HT1080 (cell line): Measurements from ENCODE around the gene TACSTD2. TPM values are rescaled to one million over a fixed set of nuclear protein-coding genes. Genes with fewer than 3 reads are reported as not detected.
"Not testable (repeated sequence)": the region's sequence is repeated elsewhere in the genome, so short reads cannot be mapped to it uniquely, and the experiment has no call there.

Experiments
- DNase-seq: peaks from one replicate; pipeline ENCODE4 v3.0.0-alpha.2; 2015; ENCODE audit warnings: low read depth
- total RNA-seq: library from RNA; depleted of rRNA; stranded (reverse); fragments of >200 nt; shearing (Covaris generic); gene quantifications from 2 replicates; pipeline ENCODE4 v1.2.3, GENCODE V29; 2014

The TACSTD2 gene
- total RNA-seq, 1 experiment from 2014 or later, result not detected

- no peak for DNase-seq
These were observed 8.7 kb downstream of the TACSTD2 start for GRCh38 chr1:58568271-58568860.

GRCh38 chr1:58566339-58566738 lies 10.7 kb downstream of the TACSTD2 start:
- DNase-seq, result no peak

GRCh38 chr1:58563715-58564114 lies 13.3 kb downstream of the TACSTD2 start:
- DNase-seq, result not testable (repeated sequence)

- no peak for DNase-seq
These were observed 15.4 kb downstream of the TACSTD2 start for GRCh38 chr1:58561633-58562032.

- no peak for DNase-seq
These were observed 21.7 kb downstream of the TACSTD2 start for GRCh38 chr1:58555393-58555792.

- no peak for DNase-seq
These were observed 25.6 kb downstream of the TACSTD2 start for GRCh38 chr1:58551186-58552140.

GRCh38 chr1:58549291-58549690 lies 27.8 kb downstream of the TACSTD2 start:
- DNase-seq, result not testable (repeated sequence)

- DNase-seq, result no peak
These were observed 28.7 kb downstream of the TACSTD2 start for GRCh38 chr1:58548371-58548770.

- peak; percentile 98 for DNase-seq
These were observed 30.3 kb downstream of the TACSTD2 start, which contains the start of gene OMA1 for GRCh38 chr1:58546520-58547308. OMA1 (minus strand) TSS chr1:58546726; CDS start chr1:58539294, 7,432 bp downstream.

GRCh38 chr1:58545591-58546519 lies 31.2 kb downstream of the TACSTD2 start:
- DNase-seq, result peak; percentile 50

GRCh38 chr1:58543260-58543659 lies 33.8 kb downstream of the TACSTD2 start:
- no peak for DNase-seq

- DNase-seq, result no peak
These were observed 37.5 kb downstream of the TACSTD2 start for GRCh38 chr1:58539553-58539952.

GRCh38 chr1:58538821-58539220 lies 38.2 kb downstream of the TACSTD2 start:
- no peak for DNase-seq

- DNase-seq, result not testable (repeated sequence)
These were observed 45.2 kb downstream of the TACSTD2 start for GRCh38 chr1:58531842-58532241.

- DNase-seq, result no peak
These were observed 47.8 kb downstream of the TACSTD2 start for GRCh38 chr1:58529284-58529683.

- DNase-seq, result peak; percentile 59
These were observed 48.5 kb downstream of the TACSTD2 start for GRCh38 chr1:58528518-58528917.
